Endothelial cell of umbilical vein (primary cell): ENCODE results near the gene RAB10. TPM values are rescaled to one million over a fixed set of nuclear protein-coding genes. Genes with fewer than 3 reads are reported as not detected.

Experiments
- BruUV-seq: library from RNA; stranded (reverse); fragments of 400-500 nt; replicated peaks from 2 replicates; lab custom pipeline; 2021; lab: Mats Ljungman, UMichigan
- CTCF ChIA-PET: fragments of 300-600, 350-600 bp; sonication (Branson Sonifier 250); formaldehyde crosslinking; loops from one replicate; lab custom pipeline; 2021; ENCODE audit warnings: antibody characterized with exemption, inconsistent platforms; lab: Charles Lee
- POLR2A ChIA-PET: fragments of 300-600, 350-600 bp; sonication (Branson Sonifier 250); formaldehyde crosslinking; loops from one replicate; lab custom pipeline; 2021; ENCODE audit warnings: antibody characterized with exemption, inconsistent platforms; lab: Charles Lee
- DNase-seq: peaks from one replicate; pipeline ENCODE4 v3.0.0-alpha.2; 2011; ENCODE audit warnings: low read depth, low spot score
- FAIRE-seq: peaks from 2 replicates; lab custom pipeline; 2011; peaks lifted over from hg19 to GRCh38; lab: Jason Lieb, UNC
- H2AFZ ChIP-seq: 2 replicates; pipeline ENCODE4 v1.6.0; 2012; ENCODE audit warnings: low read depth, low read length, control low read depth, inconsistent platforms
- H3K27ac ChIP-seq: 2 replicates; pipeline ENCODE4 v1.5.1; 2011; ENCODE audit warnings: low read depth, mild to moderate bottlenecking, control low read depth, low read length, moderate library complexity; ENCODE audit not compliant: insufficient read depth
- H3K27me3 ChIP-seq, 2 experiments: 2 replicates each; pipeline versions ENCODE4 v1.6.0 to v1.6.1; 2011; ENCODE audit warnings: low read length in 2 of 2, mixed read lengths in 1 of 2; ENCODE audit not compliant: control insufficient read depth in 2 of 2, insufficient read depth in 2 of 2
- H3K36me3 ChIP-seq, 2 experiments: 2 replicates in 1 of 2; 3 replicates in 1 of 2; pipeline ENCODE4 v1.5.1; 2011; ENCODE audit warnings: low read length in 2 of 2, mild to moderate bottlenecking in 1 of 2, moderate library complexity in 1 of 2; ENCODE audit not compliant: control insufficient read depth in 2 of 2, insufficient read depth in 2 of 2; ENCODE audit errors: extremely low read depth in 1 of 2
- H3K4me1 ChIP-seq: 3 replicates; pipeline ENCODE4 v1.5.1; 2011; ENCODE audit warnings: mild to moderate bottlenecking, low read length; ENCODE audit not compliant: control insufficient read depth, insufficient read depth; ENCODE audit errors: extremely low read depth
- H3K4me2 ChIP-seq: 2 replicates; pipeline ENCODE4 v1.6.1; 2011; ENCODE audit warnings: low read length, control low read depth, mixed read lengths; ENCODE audit not compliant: insufficient read depth
- H3K4me3 ChIP-seq, 3 experiments: fragments of 200-600 bp in 1 of 3; sonication (generic), shearing (Covaris generic) in 1 of 3; replicated peaks in 1 of 3; 2 replicates each; pipeline ENCODE4 v1.5.1; 2011 to 2016; ENCODE audit warnings: control low read depth in 3 of 3, low read length in 3 of 3, mild to moderate bottlenecking in 2 of 3, inconsistent platforms in 1 of 3, low read depth in 1 of 3, moderate library complexity in 1 of 3; ENCODE audit not compliant: insufficient read depth in 1 of 3
- H3K79me2 ChIP-seq: 2 replicates; pipeline ENCODE4 v1.6.0; 2012; ENCODE audit warnings: low read length, inconsistent platforms; ENCODE audit not compliant: control insufficient read depth, insufficient read depth
- H3K9ac ChIP-seq: replicated peaks from 2 replicates; pipeline ENCODE3; 2011; ENCODE audit warnings: low read length, control low read depth; ENCODE audit not compliant: insufficient read depth; ENCODE audit errors: extremely low read depth
- H3K9me1 ChIP-seq: replicated peaks from 3 replicates; pipeline ENCODE4 v1.6.0; 2011; ENCODE audit warnings: mild to moderate bottlenecking, low read length; ENCODE audit not compliant: control insufficient read depth, insufficient read depth; ENCODE audit errors: extremely low read depth
- H3K9me3 ChIP-seq: replicated peaks from 2 replicates; pipeline ENCODE4 v1.5.1; 2012; ENCODE audit warnings: low read length, inconsistent platforms; ENCODE audit not compliant: control insufficient read depth, insufficient read depth
- H4K20me1 ChIP-seq: replicated peaks from 2 replicates; pipeline ENCODE3; 2011; ENCODE audit warnings: mild to moderate bottlenecking, low read length; ENCODE audit not compliant: control insufficient read depth, insufficient read depth; ENCODE audit errors: extremely low read depth
- EZH2 ChIP-seq: IDR thresholded peaks from 2 replicates; pipeline ENCODE4 v1.6.1; 2012; ENCODE audit warnings: borderline replicate concordance, low read depth, mild to moderate bottlenecking, moderate library complexity, low read length, inconsistent platforms; ENCODE audit not compliant: severe bottlenecking
- FOS ChIP-seq: IDR thresholded peaks from 2 replicates; pipeline ENCODE4 v1.6.1; 2011; ENCODE audit warnings: mild to moderate bottlenecking, low read length, moderate library complexity, borderline replicate concordance; ENCODE audit not compliant: insufficient read depth
- GATA2 ChIP-seq: IDR thresholded peaks from 2 replicates; pipeline ENCODE4 v1.7.0; 2011; ENCODE audit warnings: low read depth, mild to moderate bottlenecking, moderate library complexity, mixed read lengths, low read length; ENCODE audit not compliant: insufficient read length, insufficient read depth
- JUN ChIP-seq: IDR thresholded peaks from 2 replicates; pipeline ENCODE4 v1.6.1; 2011; ENCODE audit warnings: borderline replicate concordance, low read depth; ENCODE audit not compliant: insufficient read length, insufficient read depth
- MYC ChIP-seq: IDR thresholded peaks from one replicate; pipeline ENCODE4 v1.6.1; 2011; ENCODE audit warnings: mild to moderate bottlenecking, low read depth, low read length
- POLR2A ChIP-seq: IDR thresholded peaks from 2 replicates; pipeline ENCODE4 v1.6.1; 2012; ENCODE audit warnings: low read depth, mild to moderate bottlenecking, control low read depth, low read length
- POLR2AphosphoS5 ChIP-seq: IDR thresholded peaks from 2 replicates; pipeline ENCODE4 v1.6.1; 2012; ENCODE audit warnings: low read depth, mild to moderate bottlenecking, control low read depth, low read length, moderate library complexity; ENCODE audit not compliant: insufficient read depth
- dilution Hi-C: fragments of 300-500 bp; cut with MboI; formaldehyde crosslinking; loops from one replicate; pipeline ENCODE4 v1.15.0; 2019; ENCODE audit warnings: low sequenced_read_pairs; ENCODE audit not compliant: extremely low pct_ligation_motif_present
- intact Hi-C: fragments of 100-400 bp; cut with micrococcal nuclease; formaldehyde crosslinking; loops from one replicate; pipeline ENCODE4 v1.10.0; 2022
- polyA plus RNA-seq, 4 experiments: library from polyadenylated mRNA; depleted of rRNA in 3 of 4; stranded (reverse) in 3 of 4; unstranded in 1 of 4; fragments of >200 nt; gene quantifications; 2 replicates each; pipeline versions ENCODE4 v1.2.1 to v1.2.3, GENCODE V29; 2011 to 2012; ENCODE audit warnings: missing spikeins in 1 of 4
- total RNA-seq: library from RNA; stranded (reverse); gene quantifications from 2 replicates; pipeline ENCODE4 v1.2.3, GENCODE V29; 2021
- TF ChIP-seq, protein P1 (sequence below), 2 donors: IDR thresholded peaks; 1 replicate in 1 of 2; 2 replicates in 1 of 2; pipeline ENCODE4 v1.5.1; 2011; ENCODE audit warnings: low read length in 2 of 2, mild to moderate bottlenecking in 2 of 2, moderate library complexity in 2 of 2, control low read depth in 1 of 2, inconsistent platforms in 1 of 2, low read depth in 1 of 2; ENCODE audit not compliant: insufficient read depth in 1 of 2; ENCODE audit errors: extremely low read depth in 1 of 2
- TF ChIP-seq, protein P2 (sequence below): IDR thresholded peaks from 2 replicates; pipeline ENCODE4 v1.6.1; 2011; ENCODE audit not compliant: insufficient read depth, insufficient read length

Gene RAB10
- total and polyA plus RNA-seq, 2 donors (not counting 3 experiments of a cell fraction or from before 2014, with no cell fraction given), result 45.1 to 104 TPM

DNA sequence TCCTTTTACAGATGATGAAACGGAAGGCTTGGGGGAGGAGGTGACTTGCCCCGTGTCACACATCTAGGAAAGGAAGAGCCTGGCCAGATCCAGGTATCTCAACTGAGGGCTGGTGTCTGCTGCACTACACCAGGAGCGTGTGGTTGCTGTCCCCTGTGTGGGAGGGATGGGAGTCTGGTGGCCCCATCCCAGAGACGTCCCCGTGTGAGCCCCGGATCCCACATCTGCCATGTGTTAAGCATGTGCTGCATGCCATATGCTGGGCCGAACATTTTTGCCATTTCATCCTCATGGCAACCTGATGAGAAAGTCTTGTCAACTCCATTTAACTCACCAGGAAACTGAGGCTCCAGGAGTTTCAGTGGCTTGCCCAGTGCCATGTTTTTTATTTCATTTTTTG lies 143.2 kb downstream of the RAB10 start:
- Histone ChIP-seq H3K36me3 (no peaks in the 10 kb centered on the region), H2AFZ (no peak overlapping the region), H3K27me3 (peaks cover 10 to 16% of the 10 kb centered on the region in 2 experiments), H3K9me1 (no peaks in the 10 kb centered on the region), H4K20me1 (no peaks in the 10 kb centered on the region), H3K27ac (no peak overlapping the region), H3K4me1 (peaks cover 7% of the 10 kb centered on the region), H3K4me2 (no peak overlapping the region), H3K79me2 (no peaks in the 10 kb centered on the region), H3K9ac (no peak overlapping the region), H3K4me3 (no peak overlapping the region), H3K9me3 (no peaks in the 10 kb centered on the region)
- intact Hi-C loops (no loop called here), dilution Hi-C loops (no loop called here)
- TF ChIP-seq JUN (no peak), GATA2 (no peak), MYC (no peak), FOS (no peak), EZH2 (no peak), POLR2AphosphoS5 (no peak), POLR2A (no peak)
- TF ChIP-seq, protein P1, sequence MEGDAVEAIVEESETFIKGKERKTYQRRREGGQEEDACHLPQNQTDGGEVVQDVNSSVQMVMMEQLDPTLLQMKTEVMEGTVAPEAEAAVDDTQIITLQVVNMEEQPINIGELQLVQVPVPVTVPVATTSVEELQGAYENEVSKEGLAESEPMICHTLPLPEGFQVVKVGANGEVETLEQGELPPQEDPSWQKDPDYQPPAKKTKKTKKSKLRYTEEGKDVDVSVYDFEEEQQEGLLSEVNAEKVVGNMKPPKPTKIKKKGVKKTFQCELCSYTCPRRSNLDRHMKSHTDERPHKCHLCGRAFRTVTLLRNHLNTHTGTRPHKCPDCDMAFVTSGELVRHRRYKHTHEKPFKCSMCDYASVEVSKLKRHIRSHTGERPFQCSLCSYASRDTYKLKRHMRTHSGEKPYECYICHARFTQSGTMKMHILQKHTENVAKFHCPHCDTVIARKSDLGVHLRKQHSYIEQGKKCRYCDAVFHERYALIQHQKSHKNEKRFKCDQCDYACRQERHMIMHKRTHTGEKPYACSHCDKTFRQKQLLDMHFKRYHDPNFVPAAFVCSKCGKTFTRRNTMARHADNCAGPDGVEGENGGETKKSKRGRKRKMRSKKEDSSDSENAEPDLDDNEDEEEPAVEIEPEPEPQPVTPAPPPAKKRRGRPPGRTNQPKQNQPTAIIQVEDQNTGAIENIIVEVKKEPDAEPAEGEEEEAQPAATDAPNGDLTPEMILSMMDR (IDR thresholded peaks at IDR 0.05; ENCODE audit: extremely low read depth in 1 of 2, insufficient read depth in 1 of 2, low read depth in 1 of 2, low read length in 2 of 2), result no peak
- TF ChIP-seq, protein P2, sequence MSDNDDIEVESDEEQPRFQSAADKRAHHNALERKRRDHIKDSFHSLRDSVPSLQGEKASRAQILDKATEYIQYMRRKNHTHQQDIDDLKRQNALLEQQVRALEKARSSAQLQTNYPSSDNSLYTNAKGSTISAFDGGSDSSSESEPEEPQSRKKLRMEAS, result no peak
- CTCF ChIA-PET, result no interaction called here
- FAIRE-seq (no peak), DNase-seq (no peak)
- BruUV-seq, result no TSS peak
- POLR2A ChIA-PET, result no interaction called here
